Fibroblast of skin of back (primary cell): Measurements from ENCODE around the gene ASB6.
"Not testable (repeated sequence)": the region's sequence is repeated elsewhere in the genome, so short reads cannot be mapped to it uniquely, and the experiment has no call there.

Experiments used
- DNase-seq: peaks from one replicate; pipeline ENCODE4 v3.0.0-alpha.2; 2013

Gene ASB6

GRCh38 chr9:129666575-129666974 is 24.6 kb upstream of the ASB6 start:
- no peak for DNase-seq

DNA sequence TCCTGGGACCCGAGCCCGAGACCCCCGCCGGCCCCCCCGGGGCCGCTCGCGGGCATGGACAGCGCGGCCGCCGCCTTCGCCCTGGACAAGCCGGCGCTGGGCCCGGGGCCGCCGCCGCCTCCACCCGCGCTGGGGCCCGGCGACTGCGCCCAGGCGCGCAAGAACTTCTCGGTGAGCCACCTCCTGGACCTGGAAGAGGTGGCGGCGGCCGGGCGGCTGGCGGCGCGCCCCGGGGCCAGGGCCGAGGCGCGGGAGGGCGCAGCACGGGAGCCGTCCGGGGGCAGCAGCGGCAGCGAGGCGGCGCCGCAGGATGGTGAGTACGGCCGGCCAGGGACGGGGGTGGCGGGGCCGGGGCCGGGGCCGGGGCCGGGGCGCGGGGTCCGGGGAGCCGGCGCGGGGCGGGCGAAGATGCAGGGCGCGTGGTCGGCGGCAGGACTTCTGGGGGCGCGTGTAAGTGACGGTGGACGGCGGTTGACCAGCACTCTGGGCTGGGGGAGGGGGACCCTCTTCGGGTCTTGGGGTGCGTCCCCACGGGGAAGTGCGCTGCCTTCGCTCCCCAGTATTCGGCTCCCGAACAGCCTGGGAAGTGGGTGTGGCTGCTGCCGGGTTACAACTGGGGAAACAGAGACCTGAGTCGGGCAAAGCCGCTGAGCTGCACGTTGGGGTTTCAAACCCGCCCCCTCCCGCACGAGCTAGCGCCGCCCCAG is 24.0 kb upstream of the ASB6 start:
- DNase-seq, result no peak

DNA sequence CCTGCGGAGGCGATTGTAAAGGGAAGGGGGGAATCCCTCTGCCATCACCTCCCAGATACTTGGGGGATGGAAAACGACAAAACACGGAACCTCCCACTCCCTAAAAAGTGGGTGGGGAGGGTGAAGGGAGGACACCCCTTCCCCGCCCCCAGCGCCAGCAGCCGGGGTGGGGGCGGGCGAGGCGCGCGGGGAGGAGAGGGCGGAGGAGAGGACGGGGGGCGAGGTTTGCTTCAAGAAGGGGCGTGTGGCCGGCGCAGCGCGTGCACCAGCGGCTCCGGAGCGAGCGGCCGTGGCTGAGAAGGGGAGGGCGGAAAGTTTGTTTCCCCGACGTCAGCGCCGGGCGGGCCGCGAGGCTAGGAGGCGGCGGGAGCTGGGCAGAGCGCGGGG is 23.4 kb upstream of the ASB6 start, which contains the start of gene PRRX2:
Gene PRRX2, plus strand, starts transcription at position 259 of the 387 bp plus-strand sequence. CDS start 221 bp downstream, outside the sequence.
- DNase-seq, result peak; percentile 84

GRCh38 chr9:129664746-129665388 is 22.9 kb upstream of the ASB6 start:
- DNase-seq, result peak; percentile 49

GRCh38 chr9:129662239-129662638 is 20.3 kb upstream of the ASB6 start:
- DNase-seq, result not testable (repeated sequence)

DNA sequence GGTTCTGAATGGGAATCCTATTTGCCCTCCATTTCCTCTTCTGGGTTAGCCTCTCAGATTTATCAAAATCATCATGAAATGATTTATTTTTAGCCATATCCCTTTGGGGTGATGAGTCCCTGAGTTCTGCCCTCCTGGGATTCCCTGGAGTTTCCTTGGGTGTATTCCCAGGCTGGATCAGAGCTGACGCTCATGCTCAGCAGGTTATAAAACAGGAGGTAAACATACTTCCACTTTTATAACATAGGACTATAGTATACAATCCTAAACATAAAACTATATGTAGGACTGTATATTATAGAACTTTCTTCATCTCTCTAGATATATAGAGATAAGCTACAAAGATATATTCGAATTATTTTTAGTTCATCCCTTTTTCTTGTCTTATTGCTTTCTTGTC is 19.1 kb upstream of the ASB6 start:
- DNase-seq, result no peak

DNA sequence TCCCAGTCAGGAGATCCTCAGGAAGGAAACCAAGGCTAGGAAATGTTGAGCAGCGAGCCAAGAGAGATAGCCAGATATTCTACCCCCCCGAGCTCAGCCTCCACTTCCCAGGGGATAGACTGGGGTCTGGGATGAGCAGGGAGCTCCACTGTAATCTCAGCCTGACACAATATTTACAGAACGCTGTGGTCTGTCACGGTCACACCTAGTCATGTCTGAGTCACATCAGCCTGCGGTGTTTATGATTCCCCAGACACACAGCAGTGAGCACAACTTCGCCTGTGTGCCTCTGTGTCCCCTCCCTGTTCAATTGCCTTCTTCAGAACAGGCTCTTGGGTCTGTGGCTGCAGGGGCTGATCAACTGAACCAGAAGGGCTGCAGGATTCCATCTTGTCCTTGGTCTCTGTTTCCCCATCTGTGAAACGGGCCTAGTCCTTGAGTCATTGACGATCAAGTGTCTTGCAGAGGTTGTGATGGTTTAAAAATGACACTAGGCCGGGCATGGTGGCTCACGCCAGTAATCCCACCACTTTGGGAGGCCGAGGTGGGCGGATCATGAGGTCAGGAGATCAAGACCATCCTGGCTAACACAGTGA is 14.9 kb upstream of the ASB6 start:
- peak; percentile 96 for DNase-seq

GRCh38 chr9:129655696-129656095 is 13.7 kb upstream of the ASB6 start:
- DNase-seq, result no peak

- DNase-seq, result no peak
These were observed 13.2 kb upstream of the ASB6 start for GRCh38 chr9:129655154-129655553.

GRCh38 chr9:129654554-129655040 is 12.6 kb upstream of the ASB6 start:
- no peak for DNase-seq

GRCh38 chr9:129653823-129654553 is 12.0 kb upstream of the ASB6 start:
- no peak for DNase-seq

- DNase-seq, result peak; percentile 58
These were observed 8.8 kb upstream of the ASB6 start for GRCh38 chr9:129650680-129651235.

DNA sequence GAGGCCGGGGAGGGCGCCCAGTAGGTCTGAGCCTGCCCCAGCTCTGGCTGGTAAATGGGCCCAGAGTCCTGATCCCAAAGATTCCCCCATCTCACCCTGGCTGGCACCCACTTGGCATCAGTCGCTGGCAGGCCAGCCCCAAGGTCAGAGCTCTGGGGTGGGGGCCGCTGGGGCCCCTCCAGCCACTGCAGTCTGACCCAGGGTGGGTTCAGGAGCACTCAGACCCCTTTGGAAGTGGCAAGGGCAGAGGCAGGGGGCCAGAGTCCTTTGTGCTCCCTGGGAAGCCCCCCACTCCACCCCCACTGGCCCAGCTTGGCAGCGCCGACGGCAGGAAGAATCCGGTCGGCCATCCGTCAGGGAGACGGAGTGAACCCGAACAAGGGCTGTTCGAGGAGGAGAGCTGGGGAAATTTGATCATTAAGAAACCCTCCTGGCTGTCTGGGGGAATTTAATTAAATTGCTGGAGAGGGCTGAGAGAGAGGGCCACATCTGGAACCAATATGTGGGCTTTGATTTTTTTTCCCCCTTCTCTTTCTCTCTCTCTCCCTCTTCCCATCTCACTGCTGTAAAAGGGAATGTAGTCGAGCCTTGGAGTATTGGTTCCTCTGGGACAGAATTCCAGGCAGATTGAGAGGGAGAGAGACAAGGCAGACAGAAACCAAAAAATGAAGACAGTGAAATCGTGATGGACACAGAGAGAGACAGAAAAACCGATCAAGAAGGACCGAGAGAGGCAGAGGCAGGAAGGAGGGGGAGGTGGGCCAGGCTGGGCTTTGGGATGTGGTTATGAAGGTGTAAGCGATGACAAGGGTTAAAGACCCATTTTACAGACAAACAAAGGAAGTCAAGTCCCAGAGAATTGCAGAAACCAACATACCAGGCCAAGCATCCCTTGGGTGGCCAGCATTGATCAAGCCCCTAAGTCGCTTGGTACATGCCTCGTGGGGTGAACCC is 8.1 kb upstream of the ASB6 start:
- peak; percentile 69 for DNase-seq

- DNase-seq, result no peak
These were observed 6.8 kb upstream of the ASB6 start for GRCh38 chr9:129648764-129649115.

GRCh38 chr9:129648092-129648763 is 6.3 kb upstream of the ASB6 start:
- DNase-seq, result peak; percentile 85

- no peak for DNase-seq
These were observed 5.7 kb upstream of the ASB6 start for GRCh38 chr9:129647635-129648034.

DNA sequence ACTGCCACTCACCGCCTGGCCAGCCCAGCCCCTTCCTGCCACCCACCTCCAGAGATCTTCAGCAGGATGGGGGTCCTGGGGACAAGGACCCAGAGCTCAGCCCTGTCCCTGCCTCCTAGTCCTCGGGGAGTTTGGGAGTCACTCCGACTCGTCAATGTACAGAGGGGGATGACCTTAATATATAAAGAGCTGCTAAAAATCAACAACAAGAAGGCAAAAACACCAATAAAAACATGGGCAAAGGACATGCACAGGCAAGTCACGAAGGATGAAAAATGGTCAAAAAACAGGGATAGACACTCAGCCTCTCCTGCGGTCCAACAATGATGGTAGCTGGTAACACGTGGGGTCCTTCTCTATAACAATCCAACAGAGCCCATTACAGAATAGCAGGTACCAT is 4.7 kb upstream of the ASB6 start:
- no peak for DNase-seq

DNA sequence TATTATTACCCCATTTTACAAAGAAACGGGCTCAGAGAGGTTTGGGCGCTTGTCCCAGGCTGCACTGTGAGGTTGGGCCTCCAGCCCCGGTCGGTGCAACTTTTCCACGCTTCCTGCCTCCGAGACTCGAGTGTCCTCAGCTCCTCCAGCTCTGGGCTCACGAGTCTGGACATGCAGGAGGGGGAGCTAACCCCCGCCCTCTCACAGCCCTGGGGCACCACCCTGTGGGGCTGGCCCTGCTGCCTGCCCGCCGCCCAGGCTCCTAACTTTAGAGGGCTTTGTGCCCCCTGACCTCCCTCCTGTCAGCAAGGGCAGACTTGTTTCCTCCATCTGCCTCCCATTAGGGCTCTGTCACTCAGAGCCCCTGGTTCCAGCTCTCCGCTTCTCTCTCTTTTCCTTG is 4.3 kb upstream of the ASB6 start:
- DNase-seq, result no peak

GRCh38 chr9:129644902-129645301 is 3.0 kb upstream of the ASB6 start:
- no peak for DNase-seq

DNA sequence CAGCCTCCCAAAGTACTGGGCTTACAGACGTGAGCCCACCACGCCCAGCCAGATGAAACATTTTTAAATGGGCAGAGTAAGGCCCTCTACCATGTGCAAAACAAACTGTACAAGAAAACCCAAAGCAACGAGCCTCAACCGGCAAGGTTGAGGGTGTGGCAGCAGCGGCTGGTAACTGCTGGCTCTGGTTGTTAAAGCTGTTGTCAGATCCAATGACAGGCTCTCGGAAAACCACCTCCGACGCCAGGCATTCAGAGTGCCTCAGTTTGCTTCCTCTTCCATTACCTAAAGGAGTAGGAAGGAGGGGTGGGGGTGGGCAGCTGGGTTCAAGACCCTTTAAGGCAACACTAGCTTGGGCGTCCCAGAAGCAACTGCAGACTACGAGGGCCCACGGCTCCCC is 2.4 kb upstream of the ASB6 start:
- DNase-seq, result no peak

- DNase-seq, result no peak
These were observed 1.8 kb upstream of the ASB6 start for GRCh38 chr9:129643706-129644105.
